ENCODE results near the gene ATXN7L3. TPM values are rescaled to one million over a fixed set of nuclear protein-coding genes. Genes with fewer than 3 reads are reported as not detected.

Gene ATXN7L3
- total and polyA plus RNA-seq, 10 of the 15 experiments (the other 5 are each of a cell fraction or from before 2014, with no cell fraction given), result 0.71 to 78.7 (median 32.7) TPM

DNA sequence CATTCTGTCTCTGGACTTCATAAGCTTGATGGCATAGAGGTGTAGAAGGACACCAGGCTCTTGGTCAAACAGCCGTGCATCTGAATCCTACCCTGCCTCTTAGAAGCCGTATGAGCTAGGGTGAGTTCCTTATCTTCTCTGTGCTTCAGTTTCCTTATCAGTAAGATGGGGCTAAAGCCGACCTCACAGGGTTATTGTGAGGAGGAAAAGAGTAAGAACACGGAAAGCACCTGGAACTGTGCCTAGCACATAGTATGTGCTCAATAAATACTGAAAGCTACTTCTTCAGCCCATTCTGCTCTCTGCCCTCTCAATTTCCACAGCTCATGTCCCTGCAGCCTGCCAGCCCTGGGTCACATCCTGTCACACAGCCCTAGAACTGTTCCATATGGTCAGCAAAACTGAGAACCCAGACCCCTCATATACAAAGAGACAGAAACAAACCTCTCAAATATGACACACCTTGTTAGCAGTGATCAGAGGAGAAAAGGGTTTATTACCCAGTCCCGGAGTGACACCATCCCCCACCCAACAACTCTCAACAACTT lies 36.8 kb upstream of the ATXN7L3 start (continued):
- TF ChIP-seq MYB (IDR thresholded peaks at IDR 0.05; ENCODE audit: borderline replicate concordance, low read depth, low read length), result no peak
- TF ChIP-seq IKZF2 (IDR thresholded peaks at IDR 0.05), result no peak
- no peak for TF ChIP-seq SPI1 (IDR thresholded peaks at IDR 0.05; ENCODE audit: borderline replicate concordance, insufficient read depth, low read depth, low read length)
- TF ChIP-seq, protein P1, sequence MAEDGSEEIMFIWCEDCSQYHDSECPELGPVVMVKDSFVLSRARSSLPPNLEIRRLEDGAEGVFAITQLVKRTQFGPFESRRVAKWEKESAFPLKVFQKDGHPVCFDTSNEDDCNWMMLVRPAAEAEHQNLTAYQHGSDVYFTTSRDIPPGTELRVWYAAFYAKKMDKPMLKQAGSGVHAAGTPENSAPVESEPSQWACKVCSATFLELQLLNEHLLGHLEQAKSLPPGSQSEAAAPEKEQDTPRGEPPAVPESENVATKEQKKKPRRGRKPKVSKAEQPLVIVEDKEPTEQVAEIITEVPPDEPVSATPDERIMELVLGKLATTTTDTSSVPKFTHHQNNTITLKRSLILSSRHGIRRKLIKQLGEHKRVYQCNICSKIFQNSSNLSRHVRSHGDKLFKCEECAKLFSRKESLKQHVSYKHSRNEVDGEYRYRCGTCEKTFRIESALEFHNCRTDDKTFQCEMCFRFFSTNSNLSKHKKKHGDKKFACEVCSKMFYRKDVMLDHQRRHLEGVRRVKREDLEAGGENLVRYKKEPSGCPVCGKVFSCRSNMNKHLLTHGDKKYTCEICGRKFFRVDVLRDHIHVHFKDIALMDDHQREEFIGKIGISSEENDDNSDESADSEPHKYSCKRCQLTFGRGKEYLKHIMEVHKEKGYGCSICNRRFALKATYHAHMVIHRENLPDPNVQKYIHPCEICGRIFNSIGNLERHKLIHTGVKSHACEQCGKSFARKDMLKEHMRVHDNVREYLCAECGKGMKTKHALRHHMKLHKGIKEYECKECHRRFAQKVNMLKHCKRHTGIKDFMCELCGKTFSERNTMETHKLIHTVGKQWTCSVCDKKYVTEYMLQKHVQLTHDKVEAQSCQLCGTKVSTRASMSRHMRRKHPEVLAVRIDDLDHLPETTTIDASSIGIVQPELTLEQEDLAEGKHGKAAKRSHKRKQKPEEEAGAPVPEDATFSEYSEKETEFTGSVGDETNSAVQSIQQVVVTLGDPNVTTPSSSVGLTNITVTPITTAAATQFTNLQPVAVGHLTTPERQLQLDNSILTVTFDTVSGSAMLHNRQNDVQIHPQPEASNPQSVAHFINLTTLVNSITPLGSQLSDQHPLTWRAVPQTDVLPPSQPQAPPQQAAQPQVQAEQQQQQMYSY (CRISPR knock-in tag; IDR thresholded peaks at IDR 0.05), result no peak
- TF ChIP-seq SMC3 (IDR thresholded peaks at IDR 0.05; ENCODE audit: borderline replicate concordance, low read length), result no peak
- TF ChIP-seq, protein P2, sequence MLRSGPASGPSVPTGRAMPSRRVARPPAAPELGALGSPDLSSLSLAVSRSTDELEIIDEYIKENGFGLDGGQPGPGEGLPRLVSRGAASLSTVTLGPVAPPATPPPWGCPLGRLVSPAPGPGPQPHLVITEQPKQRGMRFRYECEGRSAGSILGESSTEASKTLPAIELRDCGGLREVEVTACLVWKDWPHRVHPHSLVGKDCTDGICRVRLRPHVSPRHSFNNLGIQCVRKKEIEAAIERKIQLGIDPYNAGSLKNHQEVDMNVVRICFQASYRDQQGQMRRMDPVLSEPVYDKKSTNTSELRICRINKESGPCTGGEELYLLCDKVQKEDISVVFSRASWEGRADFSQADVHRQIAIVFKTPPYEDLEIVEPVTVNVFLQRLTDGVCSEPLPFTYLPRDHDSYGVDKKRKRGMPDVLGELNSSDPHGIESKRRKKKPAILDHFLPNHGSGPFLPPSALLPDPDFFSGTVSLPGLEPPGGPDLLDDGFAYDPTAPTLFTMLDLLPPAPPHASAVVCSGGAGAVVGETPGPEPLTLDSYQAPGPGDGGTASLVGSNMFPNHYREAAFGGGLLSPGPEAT (IDR thresholded peaks at IDR 0.05; ENCODE audit: low read depth), result no peak
- no peak for TF ChIP-seq CHD1 (IDR thresholded peaks at IDR 0.05; ENCODE audit: low read depth, low read length)
- TF ChIP-seq TCF7 (IDR thresholded peaks at IDR 0.05; ENCODE audit: borderline replicate concordance), result no peak
- no peak for TF ChIP-seq CBFB (IDR thresholded peaks at IDR 0.05; ENCODE audit: low read depth)
- TF ChIP-seq BACH1 (IDR thresholded peaks at IDR 0.05; ENCODE audit: borderline replicate concordance), result no peak
- no peak for TF ChIP-seq EP300 (IDR thresholded peaks at IDR 0.05; ENCODE audit: borderline replicate concordance in 1 of 2, control insufficient read depth in 1 of 2, low read depth in 2 of 2, low read length in 2 of 2)
- no peak for TF ChIP-seq PAX8 (IDR thresholded peaks at IDR 0.05)
- no peak for TF ChIP-seq ZNF622 (IDR thresholded peaks at IDR 0.05)
- TF ChIP-seq NBN (IDR thresholded peaks at IDR 0.05), result no peak
- TF ChIP-seq, protein P3, sequence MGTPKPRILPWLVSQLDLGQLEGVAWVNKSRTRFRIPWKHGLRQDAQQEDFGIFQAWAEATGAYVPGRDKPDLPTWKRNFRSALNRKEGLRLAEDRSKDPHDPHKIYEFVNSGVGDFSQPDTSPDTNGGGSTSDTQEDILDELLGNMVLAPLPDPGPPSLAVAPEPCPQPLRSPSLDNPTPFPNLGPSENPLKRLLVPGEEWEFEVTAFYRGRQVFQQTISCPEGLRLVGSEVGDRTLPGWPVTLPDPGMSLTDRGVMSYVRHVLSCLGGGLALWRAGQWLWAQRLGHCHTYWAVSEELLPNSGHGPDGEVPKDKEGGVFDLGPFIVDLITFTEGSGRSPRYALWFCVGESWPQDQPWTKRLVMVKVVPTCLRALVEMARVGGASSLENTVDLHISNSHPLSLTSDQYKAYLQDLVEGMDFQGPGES (IDR thresholded peaks at IDR 0.05), result no peak
- TF ChIP-seq MTA2 (IDR thresholded peaks at IDR 0.05; ENCODE audit: low read depth), result no peak
- TF ChIP-seq RCOR1 (conservative IDR thresholded peaks at IDR 0.05; ENCODE audit: low read depth, low read length), result no peak
- peak in 1 of 2 experiments; percentile 46; a peak in 1 of 4 replicates for TF ChIP-seq ETV6 (conservative IDR thresholded peaks at IDR 0.05 in 1 of 2, IDR thresholded peaks at IDR 0.05 in 1 of 2; ENCODE audit: borderline replicate concordance in 1 of 2, low read depth in 1 of 2)
- TF ChIP-seq SUZ12 (IDR thresholded peaks at IDR 0.05; ENCODE audit: unreplicated experiment), result no peak
- TF ChIP-seq, protein P4, sequence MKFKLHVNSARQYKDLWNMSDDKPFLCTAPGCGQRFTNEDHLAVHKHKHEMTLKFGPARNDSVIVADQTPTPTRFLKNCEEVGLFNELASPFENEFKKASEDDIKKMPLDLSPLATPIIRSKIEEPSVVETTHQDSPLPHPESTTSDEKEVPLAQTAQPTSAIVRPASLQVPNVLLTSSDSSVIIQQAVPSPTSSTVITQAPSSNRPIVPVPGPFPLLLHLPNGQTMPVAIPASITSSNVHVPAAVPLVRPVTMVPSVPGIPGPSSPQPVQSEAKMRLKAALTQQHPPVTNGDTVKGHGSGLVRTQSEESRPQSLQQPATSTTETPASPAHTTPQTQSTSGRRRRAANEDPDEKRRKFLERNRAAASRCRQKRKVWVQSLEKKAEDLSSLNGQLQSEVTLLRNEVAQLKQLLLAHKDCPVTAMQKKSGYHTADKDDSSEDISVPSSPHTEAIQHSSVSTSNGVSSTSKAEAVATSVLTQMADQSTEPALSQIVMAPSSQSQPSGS (IDR thresholded peaks at IDR 0.05; ENCODE audit: low read length), result 0 out of 2 replicates have a peak, but pooled peaks have one; percentile 38
- TF ChIP-seq DPF2 (IDR thresholded peaks at IDR 0.05), result 0 out of 2 replicates have a peak, but pooled peaks have one; percentile 32
